Spleen (tissue), 11 donors: ENCODE data around the gene TCF7L1. TPM values are rescaled to one million over a fixed set of nuclear protein-coding genes. Genes with fewer than 3 reads are reported as not detected.

ENCODE experiments used
- DNase-seq: peaks from one replicate; pipeline ENCODE4 v3.0.0-alpha.2; 2020
- H3K27ac ChIP-seq, 8 donors: fragments of 200-600 bp; sonication (generic) in 7 of 8; 1 replicate in 4 of 8; 2 replicates in 4 of 8; pipeline versions ENCODE4 v1.5.0 to v1.8.0; 2016 to 2021; ENCODE audit warnings: inconsistent platforms in 4 of 8, mild to moderate bottlenecking in 4 of 8, moderate library complexity in 1 of 8
- H3K27me3 ChIP-seq, 7 donors: fragments of 200-600 bp; sonication (generic) in 6 of 7; replicated peaks in 1 of 7; 1 replicate in 4 of 7; 2 replicates in 3 of 7; pipeline versions ENCODE4 v1.5.0 to v1.8.0; 2016 to 2021; ENCODE audit warnings: inconsistent platforms in 3 of 7, mild to moderate bottlenecking in 1 of 7
- H3K36me3 ChIP-seq, 6 donors: fragments of 200-600 bp; sonication (generic) in 5 of 6; 1 replicate in 4 of 6; 2 replicates in 2 of 6; pipeline versions ENCODE4 v1.5.0 to v1.8.0; 2016 to 2021; ENCODE audit warnings: inconsistent platforms in 2 of 6
- H3K4me1 ChIP-seq, 6 donors: fragments of 200-600 bp; sonication (generic) in 5 of 6; 1 replicate in 3 of 6; 2 replicates in 3 of 6; pipeline versions ENCODE4 v1.5.0 to v1.8.0; 2016 to 2021; ENCODE audit warnings: inconsistent platforms in 3 of 6
- H3K4me3 ChIP-seq, 8 donors: fragments of 200-600 bp; sonication (generic) in 7 of 8; 1 replicate in 4 of 8; 2 replicates in 4 of 8; pipeline versions ENCODE4 v1.5.0 to v1.8.0; 2016 to 2021; ENCODE audit warnings: inconsistent platforms in 4 of 8, mild to moderate bottlenecking in 4 of 8, moderate library complexity in 2 of 8
- H3K9me3 ChIP-seq, 8 donors: fragments of 200-600 bp; sonication (generic) in 7 of 8; 1 replicate in 4 of 8; 2 replicates in 4 of 8; pipeline versions ENCODE4 v1.5.0 to v1.8.0; 2016 to 2021; ENCODE audit warnings: inconsistent platforms in 4 of 8
- CTCF ChIP-seq, 11 experiments: fragments of 200-600 bp in 7 of 11; fragments of 450-650 bp in 4 of 11; sonication (generic) in 4 of 11; IDR thresholded peaks in 8 of 11; conservative IDR thresholded peaks in 3 of 11; 1 replicate in 7 of 11; 2 replicates in 4 of 11; pipeline versions ENCODE4 v1.4.0 to v1.8.0; 2016 to 2021; ENCODE audit warnings: antibody characterized with exemption in 11 of 11, inconsistent platforms in 4 of 11, mild to moderate bottlenecking in 1 of 11
- POLR2A ChIP-seq, 3 donors: fragments of 450-650 bp; IDR thresholded peaks; one replicate each; pipeline ENCODE4 v1.5.1; 2017; ENCODE audit warnings: antibody characterized with exemption in 3 of 3, mild to moderate bottlenecking in 1 of 3
- POLR2AphosphoS5 ChIP-seq, 3 donors: sonication (generic); formaldehyde crosslinking; IDR thresholded peaks; one replicate each; pipeline ENCODE4 v1.5.1; 2017; ENCODE audit warnings: antibody characterized with exemption in 3 of 3
- WGBS, 5 donors: extraction: QIAGEN DNeasy Blood & Tissue Kit in 3 of 5; methylation state at CpG; one replicate each; pipeline versions ENCODE4 v1.1.5 to v1.1.7; 2013 to 2018; 5-methylcytosine and 5-hydroxymethylcytosine counted together
- intact Hi-C: fragments of 100-400 bp; cut with DNase I; formaldehyde crosslinking; loops from one replicate; pipeline ENCODE4 v1.15.0; 2023; ENCODE audit warnings: low total_unique reads
- polyA plus RNA-seq, 3 donors: library from polyadenylated mRNA; stranded (reverse); fragments of 200-250 nt; gene quantifications; one replicate each; pipeline ENCODE4 v1.2.1, GENCODE V29; 2013
- total RNA-seq, 7 donors: library from RNA; depleted of rRNA in 3 of 7; stranded (reverse); fragments of >200 nt in 3 of 7; fragmentation: NEBNext Ultra II Directional in 4 of 7; extraction: Animal tissue kit (Norgen Biotek cat#: 25700) in 4 of 7; gene quantifications; one replicate each; pipeline versions ENCODE4 v1.1.0 to v1.2.1, GENCODE V29; 2016 to 2021
- donor health status: healthy with polysubstance abuse.
- donor health status: DM: no; HTN: no; CAD: no; lungs with moderate emphysema.
- donor health status: DM: no; HTN: no; CAD: no.
- donor health status: Bipolar disorder and iron deficiency.
- donor health status: healthy.
- donor health status: DM: no; HTN: no; CAD: no.
- donor health status: DM: yes; HTN: yes; CAD: no.

Gene TCF7L1
- total and polyA plus RNA-seq, 10 donors: 2.0 to 15.8 (median 6.4) TPM

- 62 to 90% (median 82%) methylated on average over 2 of the region's 2 CpGs for WGBS, 5 donors
- intact Hi-C loops: no loop called here
- no peak overlapping the region for H3K27ac ChIP-seq
- no peak for DNase-seq
- no peaks in the 10 kb centered on the region for H3K27me3 ChIP-seq
- H3K4me3 ChIP-seq: no peak overlapping the region
- TF ChIP-seq CTCF (IDR thresholded peaks at IDR 0.05 in 8 of 11, conservative IDR thresholded peaks at IDR 0.05 in 3 of 11) (no peak), POLR2AphosphoS5 (IDR thresholded peaks at IDR 0.05) (no peak), POLR2A (IDR thresholded peaks at IDR 0.05) (no peak)
- no peaks in the 10 kb centered on the region for H3K9me3 ChIP-seq
- H3K36me3 ChIP-seq: no peaks in the 10 kb centered on the region
- peaks cover 0 to 59% (median 22%) of the 10 kb centered on the region in 6 donors for H3K4me1 ChIP-seq
Observed at GRCh38 chr2:85250045-85250444, 116.9 kb downstream of the TCF7L1 start.

GRCh38 chr2:85251070-85251616 is 118.0 kb downstream of the TCF7L1 start:
- intact Hi-C loops: no loop called here
- DNase-seq: peak; percentile 18
- no peaks in the 10 kb centered on the region for H3K36me3 ChIP-seq
- H3K27ac ChIP-seq: no peak overlapping the region
- peaks cover 0 to 7% (median 0%) of the 10 kb centered on the region in 7 donors for H3K27me3 ChIP-seq
- no peak overlapping the region for H3K4me3 ChIP-seq
- TF ChIP-seq CTCF (IDR thresholded peaks at IDR 0.05 in 8 of 11, conservative IDR thresholded peaks at IDR 0.05 in 3 of 11) (no peak), POLR2AphosphoS5 (IDR thresholded peaks at IDR 0.05) (no peak), POLR2A (IDR thresholded peaks at IDR 0.05) (no peak)
- H3K4me1 ChIP-seq: peaks cover 0 to 70% (median 29%) of the 10 kb centered on the region in 6 donors
- H3K9me3 ChIP-seq: no peaks in the 10 kb centered on the region
- WGBS, 5 donors: 64 to 78% (median 72%) methylated on average over 3 of the region's 3 CpGs

GRCh38 chr2:85253890-85254289 is 120.7 kb downstream of the TCF7L1 start:
- 66 to 74% (median 68%) methylated on average over 5 of the region's 5 CpGs for WGBS, 5 donors
- H3K36me3 ChIP-seq: no peaks in the 10 kb centered on the region
- H3K4me1 ChIP-seq: peaks cover 13 to 80% (median 39%) of the 10 kb centered on the region in 6 donors
- TF ChIP-seq CTCF (IDR thresholded peaks at IDR 0.05 in 8 of 11, conservative IDR thresholded peaks at IDR 0.05 in 3 of 11) (no peak), POLR2AphosphoS5 (IDR thresholded peaks at IDR 0.05) (no peak)
- no peaks in the 10 kb centered on the region for H3K9me3 ChIP-seq
- no peak overlapping the region for H3K4me3 ChIP-seq
- peaks cover 0 to 7% (median 0%) of the 10 kb centered on the region in 7 donors for H3K27me3 ChIP-seq
- peak; percentile 32 for DNase-seq
- intact Hi-C loops: no loop called here
- H3K27ac ChIP-seq: no peak overlapping the region

GRCh38 chr2:85254540-85255300 is 121.5 kb downstream of the TCF7L1 start:
- H3K27ac ChIP-seq: no peak overlapping the region
- peaks cover 0 to 7% (median 0%) of the 10 kb centered on the region in 7 donors for H3K27me3 ChIP-seq
- peak; percentile 28 for DNase-seq
- WGBS, 5 donors: 69 to 80% (median 77%) methylated on average over 11 of the region's 11 CpGs
- no peaks in the 10 kb centered on the region for H3K9me3 ChIP-seq
- H3K4me3 ChIP-seq: no peak overlapping the region
- peaks cover 13 to 80% (median 40%) of the 10 kb centered on the region in 6 donors for H3K4me1 ChIP-seq
- intact Hi-C loops: no loop called here
- TF ChIP-seq POLR2AphosphoS5 (IDR thresholded peaks at IDR 0.05) (no peak), CTCF (IDR thresholded peaks at IDR 0.05 in 8 of 11, conservative IDR thresholded peaks at IDR 0.05 in 3 of 11) (no peak), POLR2A (IDR thresholded peaks at IDR 0.05) (no peak)
- H3K36me3 ChIP-seq: no peaks in the 10 kb centered on the region
